ENCODE measurements around the gene MCAT. TPM values are rescaled to one million over a fixed set of nuclear protein-coding genes. Genes with fewer than 3 reads are reported as not detected.
A peak's percentile ranks its signal among the peaks of the same experiment; 100 is the strongest.
"Not testable (repeated sequence)": the region's sequence is repeated elsewhere in the genome, so short reads cannot be mapped to it uniquely, and the experiment has no call there.

Gene MCAT
- polyA plus RNA-seq, 1 donor = 12.7 TPM

DNA sequence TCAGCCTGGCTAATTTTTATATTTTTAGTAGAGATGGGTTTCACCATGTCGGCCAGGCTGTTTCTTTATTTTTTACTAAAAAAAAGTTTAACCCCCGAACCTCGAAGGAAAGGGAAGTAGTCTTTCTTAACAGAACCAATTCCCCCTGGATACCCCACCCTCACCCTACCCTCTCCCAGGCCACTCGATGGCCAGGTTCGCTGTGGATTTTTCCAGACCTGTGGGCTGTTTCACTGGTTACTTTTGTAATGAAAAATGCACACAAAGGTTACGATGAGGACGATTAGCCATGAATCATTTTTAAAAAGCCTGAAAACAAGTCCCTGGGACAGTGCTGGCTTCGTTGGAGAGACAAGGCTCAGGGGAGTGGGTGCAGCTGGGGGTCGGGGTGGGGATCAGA is 10.7 kb upstream of the MCAT start:
- no peak for DNase-seq

DNA sequence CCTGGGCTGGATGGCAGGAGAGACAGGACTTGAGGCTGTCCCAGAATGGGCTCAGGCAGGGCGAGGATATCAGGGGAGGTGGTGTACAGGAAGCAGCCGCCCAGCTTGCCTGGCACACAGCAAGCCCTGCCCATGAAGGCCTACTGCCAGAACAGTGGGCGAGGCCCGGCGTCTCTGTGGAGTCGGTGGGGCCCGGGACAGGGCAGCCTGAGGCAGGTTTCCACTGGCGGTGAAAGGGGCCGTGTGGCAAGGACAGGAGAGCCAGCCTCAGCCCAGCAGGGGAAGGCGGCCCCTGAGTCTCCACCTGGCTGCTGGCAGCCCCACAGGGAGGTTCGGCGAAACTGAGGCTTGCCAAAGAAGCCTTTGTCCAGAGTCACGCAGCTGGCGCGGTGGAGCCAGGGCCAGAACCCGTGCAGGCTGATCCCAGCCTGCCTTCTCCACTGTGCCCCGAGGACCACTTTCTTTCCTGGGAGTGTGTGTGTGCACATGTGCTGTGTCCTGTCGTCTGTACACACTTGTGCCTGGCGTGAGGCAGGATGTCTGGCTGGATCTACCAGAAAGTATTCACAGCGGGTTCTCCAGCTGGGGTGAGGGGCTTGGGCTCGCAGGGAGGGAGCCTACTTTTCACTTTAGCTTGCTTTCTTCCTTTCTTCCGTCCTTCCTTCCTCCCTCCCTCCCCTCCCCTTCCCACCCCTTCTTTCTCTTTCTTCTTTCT is 9.3 kb upstream of the MCAT start:
- DNase-seq = no peak

DNA sequence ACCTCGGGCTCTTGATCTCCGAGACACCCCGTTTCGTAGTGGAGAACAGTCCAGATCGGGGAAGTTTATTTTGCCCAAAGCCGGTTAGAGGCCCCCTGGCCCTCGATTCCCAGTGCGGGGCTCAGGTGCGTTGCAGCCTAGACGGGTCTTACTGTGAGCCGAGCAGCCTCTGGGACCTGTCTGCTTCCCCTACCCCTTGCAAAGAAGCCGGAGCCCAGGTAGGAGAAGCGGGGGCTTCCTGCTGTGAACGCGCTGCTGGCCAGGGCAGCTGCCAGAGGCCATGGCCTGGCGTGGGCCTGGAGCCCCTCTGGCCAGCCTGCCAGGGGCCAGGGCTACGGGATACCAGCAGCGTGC is 8.8 kb upstream of the MCAT start:
- DNase-seq = no peak

DNA sequence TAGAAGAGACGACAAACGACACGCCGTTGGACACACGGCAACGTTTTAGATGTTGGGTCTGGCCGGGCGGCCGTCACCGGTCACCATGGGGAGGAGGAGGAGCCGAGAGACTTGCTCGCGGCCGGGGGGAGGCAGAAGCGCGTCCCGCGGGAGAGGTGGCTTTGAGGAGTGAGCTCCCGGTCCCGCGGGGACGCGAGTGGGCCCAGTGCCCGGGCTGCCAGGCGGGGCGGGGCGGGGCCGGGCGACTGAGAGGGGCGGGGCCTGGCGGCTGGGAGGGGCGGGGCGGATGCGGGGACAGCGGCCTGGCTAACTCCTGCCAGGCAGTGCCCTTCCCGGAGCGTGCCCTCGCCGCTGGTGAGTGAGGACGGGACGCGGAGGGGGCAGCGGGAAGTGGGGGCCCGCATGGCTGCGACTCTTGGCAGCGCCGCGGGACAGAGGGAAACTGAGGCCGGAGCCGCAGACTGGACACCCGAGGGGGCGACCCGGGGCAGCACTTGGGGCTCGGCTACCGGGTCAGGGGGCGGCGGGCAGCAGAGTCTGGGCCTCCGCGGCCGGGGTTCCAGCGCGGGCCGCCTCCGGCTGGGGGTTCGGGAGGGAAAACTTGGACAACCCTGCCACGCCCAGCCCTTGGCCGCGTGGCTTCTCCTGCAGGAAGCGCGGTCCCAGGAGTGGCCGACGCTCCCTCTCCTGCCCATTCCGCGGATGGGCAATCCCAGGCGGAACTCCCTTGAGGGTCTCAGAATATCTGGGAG is 8.2 kb upstream of the MCAT start, which contains the start of gene TSPO:
Gene TSPO, plus strand, starts transcription at position 309 of the 752 bp plus-strand sequence. CDS start 7,680 bp downstream, outside the sequence.
- peak; percentile 45 for DNase-seq

DNA sequence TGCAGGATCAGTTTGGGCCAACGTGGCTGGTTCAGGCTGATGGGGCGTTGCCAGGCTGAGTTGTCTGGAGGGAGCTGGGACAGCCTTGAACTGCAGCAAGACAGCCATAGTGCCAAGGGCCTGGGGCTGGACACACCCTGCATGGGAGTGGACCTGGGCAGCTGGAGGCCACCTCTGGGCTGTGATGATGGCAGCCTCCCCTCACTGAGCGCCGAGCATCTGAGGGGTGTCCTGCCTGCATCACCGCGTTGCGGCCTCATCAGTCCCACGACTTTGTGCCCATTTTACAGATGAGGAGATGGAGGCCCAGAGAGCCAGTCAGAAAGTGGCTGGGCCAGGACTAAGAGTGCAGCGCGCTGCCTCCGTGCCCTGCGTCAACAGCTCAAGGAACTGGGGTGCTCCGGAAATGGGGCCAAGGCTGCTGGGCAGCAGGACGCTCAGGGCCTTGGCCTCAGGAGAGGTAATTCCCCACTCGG is 7.6 kb upstream of the MCAT start:
- no peak for DNase-seq

DNA sequence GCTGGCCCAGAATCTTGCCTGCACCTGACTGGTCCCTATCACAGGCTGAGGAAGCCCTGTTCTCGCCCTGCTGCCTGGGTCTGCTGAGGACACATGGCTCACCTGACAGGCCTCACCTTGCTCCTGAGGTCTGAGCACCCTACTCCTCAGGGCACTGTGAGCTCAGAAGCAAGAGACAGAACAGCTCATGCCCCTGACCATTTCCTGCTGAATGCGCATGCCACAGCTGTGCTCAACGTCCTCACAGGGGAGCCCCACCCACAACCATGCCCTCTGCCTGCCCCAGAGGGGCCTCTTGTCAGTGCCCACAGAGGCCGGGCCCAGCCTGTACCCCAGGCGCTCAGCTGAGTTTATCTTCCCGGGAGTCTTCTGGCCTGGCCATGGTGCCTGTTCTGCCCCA is 5.4 kb upstream of the MCAT start:
- no peak for DNase-seq

DNA sequence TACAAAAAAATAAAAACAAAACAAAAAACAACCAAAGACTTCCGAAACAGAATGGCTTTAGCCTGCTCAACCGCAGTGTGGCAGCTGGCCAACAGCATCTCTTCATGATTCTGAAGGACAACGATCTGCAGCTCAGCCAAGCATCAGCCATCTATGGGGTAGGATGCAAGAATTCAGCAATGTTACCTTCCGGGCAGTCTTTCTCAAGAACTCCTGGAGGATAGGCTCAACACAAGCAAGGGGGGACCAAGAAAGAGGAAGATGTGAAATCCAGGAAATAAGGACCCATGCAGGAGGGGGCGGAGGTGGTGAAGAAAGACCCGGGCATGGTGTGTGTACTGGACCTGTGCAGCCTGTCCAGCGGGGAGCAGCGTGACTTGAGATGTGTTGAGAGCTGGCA is 4.6 kb upstream of the MCAT start:
- DNase-seq = no peak

DNA sequence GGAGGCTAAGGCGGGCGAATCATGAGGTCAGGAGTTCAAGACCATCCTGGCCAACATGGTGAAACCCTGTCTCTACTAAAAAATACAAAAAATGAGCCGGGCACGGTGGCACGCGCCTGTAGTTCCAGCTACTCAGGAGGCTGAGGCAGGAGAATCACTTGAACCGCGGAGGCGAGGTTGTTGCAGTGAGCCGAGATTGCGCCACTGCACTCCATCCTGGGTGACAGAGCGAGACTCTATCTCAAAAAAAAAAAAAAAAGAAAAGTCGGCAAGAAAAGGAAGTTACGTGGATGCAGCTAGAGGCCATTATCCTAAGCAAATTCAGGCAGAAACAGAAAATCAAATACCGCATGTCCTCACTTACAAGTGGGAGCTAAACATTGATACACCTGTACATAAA is 3.1 kb upstream of the MCAT start:
- DNase-seq = not testable (repeated sequence)

DNA sequence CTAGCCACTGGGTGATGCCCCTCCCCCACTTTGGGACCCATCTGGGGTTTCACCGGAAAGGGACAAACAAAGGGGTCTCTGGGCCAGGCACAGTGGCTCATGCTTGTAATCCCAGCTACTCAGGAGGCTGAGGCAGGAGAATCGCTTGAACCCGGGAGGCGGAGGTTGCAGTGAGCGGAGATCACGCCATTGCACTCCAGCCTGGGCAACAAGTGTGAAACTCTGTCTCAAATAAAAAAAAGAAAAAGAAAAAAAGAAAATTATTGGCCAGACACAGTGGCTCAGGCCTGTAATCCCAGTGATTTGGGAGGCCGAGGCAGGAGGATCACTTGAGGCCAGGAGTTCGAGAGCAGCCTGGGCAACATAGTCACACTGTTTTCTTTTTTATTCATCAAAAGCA is 2.2 kb upstream of the MCAT start:
- DNase-seq = not testable (repeated sequence)

DNA sequence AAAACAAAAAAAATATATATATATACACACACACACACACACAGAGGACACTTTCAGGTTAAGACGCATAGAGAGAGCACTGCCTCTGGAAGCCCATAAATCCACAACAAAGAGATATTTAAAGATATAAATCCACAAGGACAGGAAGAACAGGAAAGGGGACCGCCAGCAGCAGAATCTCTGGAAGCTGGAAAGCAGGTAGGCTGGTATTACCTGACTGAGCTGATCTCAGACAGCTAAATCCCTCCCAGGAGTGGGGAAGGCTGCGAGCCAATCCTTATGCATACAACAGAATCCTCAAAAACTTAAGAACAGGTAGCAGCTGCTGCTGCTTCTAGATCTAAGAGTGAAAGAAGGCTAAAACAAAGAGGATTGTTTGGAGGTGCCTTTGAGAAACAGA is 1.8 kb upstream of the MCAT start:
- no peak for DNase-seq

DNA sequence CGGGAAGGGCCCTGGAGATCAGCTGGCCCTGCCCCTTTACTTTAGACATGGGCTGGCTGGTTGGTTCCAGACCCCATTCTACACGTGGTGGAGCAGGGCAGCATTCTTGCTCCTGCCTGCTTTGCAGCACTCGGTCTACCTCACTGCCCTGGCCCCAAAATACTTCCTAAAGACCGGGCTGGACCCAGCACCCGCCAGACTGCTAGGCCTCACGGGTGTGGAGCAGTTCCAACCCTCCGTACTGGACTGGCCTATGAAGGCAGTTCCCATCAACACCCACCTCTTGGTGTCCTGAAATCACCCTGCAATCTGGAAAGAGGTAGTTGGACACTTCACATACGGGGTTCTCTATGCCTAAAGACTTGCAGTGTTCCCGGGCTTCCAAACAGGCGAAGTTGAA is 6.4 kb downstream of the MCAT start:
- DNase-seq = no peak

DNA sequence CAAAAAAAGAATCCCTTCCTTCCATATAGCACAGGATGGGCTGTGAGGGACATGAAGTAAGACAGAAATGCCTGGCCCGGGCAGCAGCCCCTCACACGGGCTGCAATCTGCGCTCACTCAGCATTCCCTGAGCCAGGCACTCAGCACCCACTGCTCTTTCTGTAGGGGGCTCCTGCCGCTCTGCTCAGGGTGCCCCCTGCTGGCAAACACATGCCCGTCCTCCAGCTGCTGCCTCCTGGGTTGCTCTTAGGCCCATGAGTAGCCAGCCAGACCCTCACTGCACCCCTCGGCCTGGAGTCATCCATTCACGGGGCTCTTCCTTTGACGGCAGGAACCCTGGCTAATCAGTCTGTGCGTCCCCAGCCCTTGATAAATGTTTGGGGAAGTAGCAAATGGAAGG is 6.9 kb downstream of the MCAT start:
- no peak for DNase-seq

DNA sequence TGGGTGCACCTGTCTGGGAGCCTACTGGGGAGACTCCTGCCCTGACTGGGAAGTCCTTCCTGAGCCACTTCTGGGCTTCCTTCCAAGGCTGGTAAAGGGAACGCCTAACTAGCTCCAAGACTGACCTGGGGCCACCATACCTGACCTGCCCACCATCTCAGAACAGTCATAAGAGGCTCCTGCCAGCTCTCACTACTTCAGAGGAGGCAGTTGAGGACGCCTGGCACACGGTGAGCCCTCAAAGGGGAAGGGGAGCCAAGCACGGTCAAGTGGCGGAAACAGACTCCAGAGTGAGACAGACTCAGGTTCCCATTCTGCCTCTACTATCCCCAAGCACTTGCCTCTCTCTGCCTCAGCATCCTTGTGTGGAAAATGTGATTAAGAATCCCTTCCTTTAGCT is 7.6 kb downstream of the MCAT start:
- DNase-seq = no peak

DNA sequence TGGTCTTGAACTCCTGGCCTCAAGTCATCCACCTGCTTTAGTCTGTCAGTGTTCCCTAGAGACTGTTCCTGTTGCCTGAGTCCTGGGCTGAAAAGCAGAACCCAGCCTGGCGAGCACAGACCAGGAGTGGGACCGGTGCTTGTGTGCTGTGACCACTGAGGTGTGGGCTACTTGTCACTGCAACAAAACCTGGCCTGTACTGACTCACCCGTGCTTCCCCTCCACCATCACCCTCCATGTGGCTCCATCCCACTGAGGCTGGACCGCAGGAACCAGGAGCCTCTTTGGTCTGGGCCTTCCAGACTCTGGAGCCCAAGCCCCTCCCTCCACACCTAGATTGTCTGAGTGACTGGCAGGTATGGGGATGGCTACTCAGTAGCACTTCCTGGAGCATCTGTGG is 8.6 kb downstream of the MCAT start:
- no peak for DNase-seq

DNA sequence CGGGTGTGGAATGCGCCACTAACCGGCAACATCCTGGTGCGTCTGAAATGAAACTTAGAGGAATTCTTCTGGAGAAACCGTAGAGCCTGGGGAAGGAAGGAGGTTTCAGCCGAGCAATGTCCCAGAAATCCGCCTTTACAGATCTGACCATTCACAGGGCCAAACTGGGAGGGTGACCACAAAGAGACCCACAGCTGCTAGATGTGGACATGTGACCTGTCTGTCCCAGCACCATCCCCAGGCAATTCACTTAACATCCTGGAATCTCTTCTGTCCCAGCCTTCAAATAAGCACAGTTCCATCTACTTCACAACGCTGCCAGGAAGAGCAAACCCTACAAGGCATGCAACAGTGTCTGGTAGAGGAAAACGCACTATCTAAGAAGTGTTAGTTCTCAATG is 9.8 kb downstream of the MCAT start:
- DNase-seq = no peak

DNA sequence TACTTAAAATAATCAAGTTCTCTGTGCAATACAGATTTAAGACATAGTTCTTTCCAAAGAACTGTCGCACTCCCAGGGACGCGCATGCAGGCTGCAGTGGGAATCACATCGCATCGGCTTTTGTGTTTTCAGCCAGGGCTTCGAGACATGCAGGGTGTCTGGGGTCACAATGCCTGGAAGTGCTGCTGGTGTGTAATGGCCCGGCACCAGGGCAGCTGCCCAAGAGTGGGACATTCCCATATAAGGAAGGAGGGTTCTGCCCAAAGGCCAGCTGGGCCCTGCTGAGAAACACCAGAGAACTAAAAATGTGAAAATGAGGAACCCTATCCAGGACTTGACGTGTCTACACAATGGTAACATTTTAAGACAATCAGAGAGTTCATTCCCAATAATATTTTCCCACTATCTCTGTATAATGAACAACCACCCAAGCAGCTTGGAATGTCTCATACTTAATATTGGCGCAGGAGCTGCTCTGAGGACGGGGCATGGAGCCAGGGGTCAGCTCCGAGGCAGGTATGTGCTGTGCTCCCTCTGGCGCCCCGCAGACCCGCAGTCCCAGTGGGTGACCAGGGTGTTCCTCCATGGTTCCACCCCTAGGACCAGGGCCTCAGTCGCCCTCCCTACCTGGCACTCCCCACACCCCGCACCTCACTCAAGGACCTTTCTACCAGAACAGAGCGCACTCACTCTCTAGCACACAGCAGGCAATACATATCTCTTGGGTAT is 11.3 kb downstream of the MCAT start:
- no peak for DNase-seq

DNA sequence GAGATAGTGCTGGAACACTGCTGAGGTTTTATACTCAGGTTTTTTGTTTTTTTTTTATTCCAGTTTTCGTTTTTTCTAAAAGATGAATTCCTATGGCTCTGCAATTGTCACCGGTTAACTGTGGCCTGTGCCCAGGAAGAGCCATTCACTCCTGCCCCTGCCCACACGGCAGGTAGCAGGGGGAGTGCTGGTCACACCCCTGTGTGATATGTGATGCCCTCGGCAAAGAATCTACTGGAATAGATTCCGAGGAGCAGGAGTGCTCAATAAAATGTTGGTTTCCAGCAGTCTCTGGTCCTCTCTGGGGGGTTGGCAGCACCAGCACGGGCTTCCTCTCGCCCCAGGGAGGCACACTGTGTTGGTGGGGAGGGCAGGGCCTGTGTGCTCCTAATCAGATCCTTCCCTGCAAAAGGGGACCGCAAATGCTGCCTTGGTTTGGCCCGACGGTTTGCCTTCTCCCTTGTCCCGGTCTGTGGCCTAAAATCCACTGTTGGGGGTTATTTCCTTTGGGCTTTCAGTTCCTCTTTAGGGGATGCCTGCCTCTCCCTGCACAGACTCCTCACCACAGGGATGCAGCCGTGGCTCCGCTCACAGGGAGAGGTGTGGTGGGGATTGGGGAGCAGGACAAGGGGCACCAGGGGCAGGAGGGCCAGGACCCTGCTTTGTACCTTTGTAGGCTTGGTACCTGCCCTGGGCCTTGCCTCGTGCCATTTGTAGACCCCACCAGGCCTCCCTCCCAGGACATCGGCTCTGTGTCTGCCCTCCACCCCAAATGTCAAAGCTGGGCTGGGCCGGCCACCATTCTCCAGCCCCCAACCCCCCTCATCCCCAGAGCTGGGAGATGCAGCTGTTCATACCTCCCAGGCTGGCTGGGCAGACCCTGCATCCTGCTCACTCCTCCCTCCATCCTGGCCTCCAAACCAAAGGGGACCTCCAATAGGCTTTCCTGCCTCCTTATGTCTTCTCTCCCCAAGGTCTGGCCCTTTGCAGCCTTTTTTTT is 13.5 kb downstream of the MCAT start:
- no peak for DNase-seq

DNA sequence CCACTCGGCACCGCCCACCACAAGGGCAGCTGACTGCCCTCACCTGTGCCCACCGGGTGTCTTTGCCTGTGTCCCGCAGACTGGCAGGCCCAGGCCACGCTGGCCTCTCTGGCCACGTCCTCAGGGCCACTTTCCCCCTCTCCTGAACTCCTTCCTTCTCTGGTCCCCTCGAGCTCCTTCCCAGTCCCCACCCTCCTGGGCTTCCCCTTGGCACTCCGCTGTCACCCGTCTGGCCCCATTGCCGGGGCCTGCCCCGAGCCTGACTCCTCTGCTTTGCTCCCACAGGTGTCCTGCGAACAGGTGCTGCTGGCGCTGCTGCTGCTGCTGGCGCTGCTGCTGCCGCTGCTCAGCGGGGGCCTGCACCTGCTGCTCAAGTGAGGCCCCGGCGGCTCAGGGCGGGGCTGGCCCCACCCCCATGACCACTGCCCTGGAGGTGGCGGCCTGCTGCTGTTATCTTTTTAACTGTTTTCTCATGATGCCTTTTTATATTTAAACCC is 14.2 kb downstream of the MCAT start:
- no peak for DNase-seq

DNA sequence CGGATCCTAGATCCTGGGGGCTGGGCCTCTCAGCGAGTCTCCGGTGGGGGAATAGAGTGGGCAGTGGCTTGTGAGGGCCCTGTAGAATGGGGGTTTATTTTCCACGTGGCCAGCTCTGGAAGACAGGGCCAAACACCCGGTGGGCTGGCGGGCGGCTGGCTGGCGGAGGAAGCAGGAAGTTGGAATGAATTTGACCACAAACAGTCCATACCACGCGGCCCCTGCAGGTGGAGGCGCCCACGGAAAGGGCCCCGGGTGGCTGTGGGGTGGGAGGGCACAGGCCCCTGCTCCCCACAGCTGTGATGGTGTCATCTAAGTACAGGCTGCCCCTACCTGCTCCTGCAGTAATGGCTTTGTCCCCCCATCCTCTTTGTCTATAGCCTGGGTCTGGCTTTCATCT is 15.1 kb downstream of the MCAT start:
- DNase-seq = no peak

DNA sequence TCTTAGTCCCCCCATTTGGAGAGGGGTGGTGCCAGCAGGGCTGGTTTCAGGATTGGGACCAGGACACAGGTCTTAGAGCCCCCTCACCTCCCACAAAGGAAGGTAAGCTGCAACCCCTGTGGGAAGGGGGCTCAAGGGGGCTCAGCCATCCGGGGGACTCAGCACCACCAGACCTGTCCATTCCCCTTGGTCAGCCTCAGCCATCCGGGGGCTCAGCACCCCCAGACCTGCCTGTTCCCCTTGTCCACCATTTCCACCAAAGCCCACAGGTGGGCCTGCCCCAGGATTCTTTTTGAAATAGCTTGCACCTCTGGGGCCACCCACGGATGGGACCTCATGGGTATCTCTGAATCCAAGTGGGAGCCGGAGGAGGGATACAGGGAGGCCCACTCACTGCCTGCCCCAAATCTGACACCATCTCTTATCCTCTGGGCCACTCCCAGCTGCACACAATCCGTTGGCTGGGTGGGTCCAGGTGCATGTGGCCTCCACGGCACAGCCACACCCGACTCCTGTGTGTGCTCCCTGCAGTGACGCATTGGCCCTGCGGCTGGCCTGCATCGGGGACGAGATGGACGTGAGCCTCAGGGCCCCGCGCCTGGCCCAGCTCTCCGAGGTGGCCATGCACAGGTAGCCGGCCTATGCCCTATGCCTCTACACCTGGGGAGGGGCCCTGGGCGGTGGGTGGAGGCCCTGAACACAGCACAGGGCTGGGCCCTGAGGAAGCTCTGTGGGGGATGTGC is 15.9 kb downstream of the MCAT start:
- no peak for DNase-seq

DNA sequence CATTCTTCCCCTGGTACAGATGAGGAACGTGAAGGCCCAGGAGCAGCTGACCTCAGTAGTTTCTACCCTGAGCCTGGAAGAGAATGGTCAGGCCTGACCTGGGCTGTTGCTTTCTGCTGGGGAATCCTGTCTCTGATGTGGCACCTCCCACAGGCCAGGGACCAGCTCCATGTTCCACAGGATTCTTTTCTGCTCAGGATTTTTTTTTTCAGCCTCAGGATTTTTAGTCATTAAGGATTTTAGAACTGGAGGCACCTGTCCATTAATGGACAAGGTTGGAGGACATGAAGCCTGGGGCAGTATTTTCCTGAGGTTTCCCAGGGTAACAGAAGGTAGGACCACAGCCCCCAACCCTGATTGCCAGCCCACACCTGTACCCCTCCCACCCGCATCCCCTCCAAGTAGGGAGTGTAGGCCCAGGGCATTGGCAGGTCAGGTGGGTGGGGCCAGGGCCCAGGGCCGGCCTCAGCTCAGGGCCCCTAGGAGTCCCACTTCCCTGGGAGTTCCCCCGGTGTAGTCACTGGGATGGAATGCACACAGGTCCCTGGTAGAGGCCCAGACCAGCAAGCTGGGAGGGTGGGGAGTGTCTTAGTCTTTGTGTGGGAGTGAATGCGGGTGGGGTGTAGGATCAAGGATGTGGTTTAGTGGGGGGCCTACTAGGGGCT is 16.6 kb downstream of the MCAT start:
- DNase-seq = no peak
